GM19240 (cell line): Measurements from ENCODE around the gene N4BP2L2.
"Not testable (repeated sequence)": the region's sequence is repeated elsewhere in the genome, so short reads cannot be mapped to it uniquely, and the experiment has no call there.

Experiments used
- DNase-seq: peaks from one replicate; pipeline ENCODE4 v3.0.0; 2011; ENCODE audit warnings: low spot score; ENCODE audit not compliant: insufficient read length

Gene N4BP2L2

DNA sequence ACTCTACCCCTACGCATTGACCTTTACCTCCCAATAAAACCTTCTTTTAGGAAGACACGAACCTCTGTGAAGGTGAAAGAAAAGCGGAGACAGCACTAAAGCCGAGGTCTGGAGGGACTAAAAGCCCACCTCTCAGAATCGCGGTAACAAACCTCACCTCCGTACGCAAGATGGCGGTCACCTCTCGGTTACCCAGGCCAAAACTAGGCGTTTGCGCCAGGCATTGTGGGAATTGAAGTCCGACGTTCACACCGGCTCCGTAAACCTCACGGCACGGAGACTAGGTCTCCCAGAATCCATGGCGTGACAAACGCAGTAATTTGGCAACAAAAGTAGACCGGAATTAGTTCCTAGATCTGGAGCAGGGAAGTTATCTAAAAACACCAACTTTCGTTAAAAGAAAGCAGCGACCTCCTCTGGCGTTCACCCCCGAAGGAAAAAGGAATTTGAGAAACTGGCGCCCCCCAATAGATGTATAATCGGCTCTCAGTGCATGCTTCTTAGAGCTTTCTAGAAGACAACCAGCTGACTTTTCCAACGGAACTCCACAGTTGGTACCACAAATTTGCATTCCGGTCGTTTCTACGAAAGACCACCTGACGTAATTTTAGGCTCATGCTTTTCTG lies at the start of gene N4BP2L2:
N4BP2L2 (minus strand) TSS at position 175 of the 626 bp plus-strand sequence. CDS start 1,768 bp downstream, outside the sequence.
- peak; percentile 74 for DNase-seq

DNA sequence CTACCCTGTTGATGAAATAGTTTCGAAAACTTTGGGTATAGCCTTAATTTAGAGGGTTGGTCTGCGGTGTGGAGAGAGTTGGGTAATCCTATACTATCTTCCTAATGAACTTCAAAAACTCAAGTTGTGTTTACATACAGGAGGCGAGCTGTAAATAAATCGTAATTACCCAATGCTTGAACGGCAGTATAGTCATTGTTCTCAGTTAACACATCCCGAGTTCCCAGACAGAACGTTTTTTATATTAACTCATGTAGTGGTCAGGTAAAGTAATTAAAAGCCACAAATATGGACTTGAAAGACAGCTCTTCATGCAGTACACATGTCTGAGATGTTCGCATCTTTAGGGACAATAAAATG lies 49.2 kb upstream of the N4BP2L2 start:
- DNase-seq = no peak

DNA sequence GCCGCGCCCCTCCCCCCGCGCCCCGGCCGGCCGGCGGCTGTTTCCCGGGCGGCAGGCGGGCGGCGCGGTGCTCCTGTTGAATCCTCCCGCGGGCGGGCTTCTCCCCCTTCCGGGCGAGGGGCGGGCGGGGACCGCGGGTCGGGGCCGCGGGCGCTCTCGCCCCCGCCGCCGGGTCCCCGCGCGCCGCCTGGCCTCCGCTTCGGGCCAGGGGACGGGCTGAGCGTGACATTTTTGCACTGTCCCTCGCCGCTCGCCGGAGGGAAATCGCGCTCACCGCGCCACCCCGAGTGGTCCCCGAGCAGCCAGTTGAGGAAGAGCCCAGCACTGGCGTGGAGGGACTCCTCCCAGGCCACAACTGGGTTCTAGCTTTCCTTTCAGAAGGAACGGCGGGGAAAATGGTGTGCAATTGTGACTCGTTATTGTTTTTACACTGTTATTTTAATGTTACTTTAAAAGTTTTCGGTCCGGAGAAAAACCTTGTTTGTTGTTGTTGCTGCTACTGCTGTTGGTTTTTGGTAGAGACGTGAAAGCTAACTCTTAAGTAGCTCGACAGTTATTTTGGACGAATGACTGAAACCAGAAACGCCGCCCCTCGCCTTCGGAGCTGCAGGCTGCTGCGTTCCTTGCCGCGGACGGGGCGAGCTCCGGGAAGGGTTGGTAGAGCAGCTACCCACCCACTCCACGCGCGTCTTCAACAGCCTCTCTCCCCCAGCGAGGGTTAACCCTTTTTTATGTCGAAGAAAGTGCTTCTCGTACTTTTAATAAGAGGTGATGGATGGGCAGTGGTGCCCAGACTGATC lies 48.6 kb upstream of the N4BP2L2 start:
- no peak for DNase-seq

DNA sequence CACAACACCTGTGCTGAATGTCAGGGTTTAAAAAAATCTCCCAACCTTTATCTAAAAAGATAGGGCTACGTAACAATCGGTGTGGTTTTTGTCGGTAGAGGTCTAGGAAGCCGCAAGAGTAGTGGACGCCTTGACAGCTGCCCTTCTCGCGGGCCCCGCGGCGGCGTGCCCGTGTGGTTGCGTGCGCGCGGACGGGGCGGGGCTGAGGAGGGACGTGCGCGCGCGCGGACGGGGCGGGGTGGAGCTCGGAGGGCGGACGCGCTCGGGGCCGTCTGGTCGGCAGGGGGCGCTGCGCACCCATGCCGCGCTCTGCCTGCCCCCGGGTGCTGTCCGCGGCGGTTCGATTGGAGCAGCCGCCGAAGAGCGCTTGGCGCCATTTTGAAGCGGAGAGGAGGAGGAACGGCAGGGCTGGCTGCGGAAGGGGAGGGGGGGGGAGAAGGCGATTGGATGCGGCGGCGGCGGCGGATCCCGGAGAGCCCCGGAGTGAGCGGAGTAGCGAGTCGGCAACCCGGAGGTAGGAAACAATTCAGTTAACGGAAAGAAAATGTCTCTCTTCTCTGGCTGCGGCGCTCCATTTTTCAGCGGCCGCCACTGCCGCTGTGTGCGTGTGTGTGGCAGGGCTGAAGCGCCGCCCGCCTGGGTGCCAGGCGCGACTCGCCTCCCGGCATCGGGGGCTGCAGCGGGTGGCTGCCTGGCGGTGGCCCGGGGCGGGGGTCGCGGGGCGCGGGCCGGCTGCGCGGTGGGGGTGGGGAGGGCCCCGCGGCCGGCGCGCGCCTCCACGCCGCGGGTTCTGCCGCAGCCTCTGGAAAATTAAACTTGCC lies 47.7 kb upstream of the N4BP2L2 start, which contains the start of gene PDS5B:
PDS5B (plus strand) TSS at position 373 of the 821 bp plus-strand sequence. CDS start 62,321 bp downstream, outside the sequence.
- DNase-seq = peak; percentile 84

DNA sequence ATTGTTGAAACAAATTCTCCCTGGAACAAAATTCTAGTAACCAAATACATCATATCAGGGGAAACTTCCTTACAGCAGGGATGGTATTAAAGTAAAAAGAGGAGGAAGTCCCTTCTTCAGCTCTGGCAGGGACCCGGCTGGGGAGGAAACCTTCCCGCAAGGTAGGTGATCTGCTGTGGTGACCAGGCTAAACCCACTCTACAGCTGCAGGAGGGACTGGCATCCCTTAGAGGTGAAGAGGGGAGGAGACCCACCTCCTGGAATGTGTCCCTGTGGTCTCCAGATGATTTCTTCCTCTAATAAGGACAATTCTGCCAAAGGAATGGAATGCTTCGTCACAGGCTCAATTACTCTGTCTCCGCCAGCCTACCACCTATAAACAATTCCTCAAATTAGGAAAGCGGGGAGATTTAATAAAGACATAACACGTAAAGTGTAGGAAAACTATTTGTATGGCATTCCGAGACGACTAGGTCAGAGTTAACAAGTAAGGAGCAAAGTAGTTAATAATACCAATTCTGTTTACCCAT lies 47.0 kb upstream of the N4BP2L2 start:
- DNase-seq = no peak

DNA sequence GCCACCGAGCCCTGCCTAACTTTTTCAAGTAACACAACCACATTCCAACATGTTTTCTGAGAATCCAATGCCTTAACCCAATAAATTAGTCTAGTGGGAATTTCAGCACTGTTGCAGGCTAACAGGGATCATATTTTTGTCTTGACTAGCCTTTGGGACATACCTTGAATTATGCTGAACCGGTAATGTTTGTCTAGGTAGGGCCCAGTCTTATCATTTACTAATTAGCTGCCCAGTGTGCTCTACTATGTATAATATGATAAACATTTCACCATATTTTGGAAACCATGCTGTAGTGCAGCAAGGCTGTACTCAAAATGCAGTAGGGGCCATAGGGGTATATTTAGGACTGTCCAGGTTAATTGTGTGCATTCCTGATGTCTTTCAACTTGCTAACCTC lies 44.4 kb upstream of the N4BP2L2 start:
- DNase-seq = no peak

DNA sequence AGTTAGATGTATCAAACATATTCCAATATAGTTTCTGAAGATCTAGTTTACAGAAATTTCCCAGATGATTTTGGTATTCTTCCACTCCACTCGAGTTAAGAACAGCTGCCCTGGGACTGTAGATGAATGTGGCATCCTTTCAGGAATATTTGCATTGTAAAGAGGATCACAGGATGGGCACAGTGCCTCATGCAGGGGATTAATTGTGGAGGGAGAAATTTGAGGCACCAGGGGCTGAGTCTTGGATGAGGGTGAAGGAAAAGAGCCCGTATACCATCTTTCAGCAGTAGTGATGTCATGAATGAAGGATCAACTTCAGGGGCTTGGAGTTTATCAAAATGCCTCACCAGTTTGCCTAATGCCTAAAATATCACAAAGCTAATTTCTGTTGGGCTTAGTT lies 43.7 kb upstream of the N4BP2L2 start:
- DNase-seq = no peak

DNA sequence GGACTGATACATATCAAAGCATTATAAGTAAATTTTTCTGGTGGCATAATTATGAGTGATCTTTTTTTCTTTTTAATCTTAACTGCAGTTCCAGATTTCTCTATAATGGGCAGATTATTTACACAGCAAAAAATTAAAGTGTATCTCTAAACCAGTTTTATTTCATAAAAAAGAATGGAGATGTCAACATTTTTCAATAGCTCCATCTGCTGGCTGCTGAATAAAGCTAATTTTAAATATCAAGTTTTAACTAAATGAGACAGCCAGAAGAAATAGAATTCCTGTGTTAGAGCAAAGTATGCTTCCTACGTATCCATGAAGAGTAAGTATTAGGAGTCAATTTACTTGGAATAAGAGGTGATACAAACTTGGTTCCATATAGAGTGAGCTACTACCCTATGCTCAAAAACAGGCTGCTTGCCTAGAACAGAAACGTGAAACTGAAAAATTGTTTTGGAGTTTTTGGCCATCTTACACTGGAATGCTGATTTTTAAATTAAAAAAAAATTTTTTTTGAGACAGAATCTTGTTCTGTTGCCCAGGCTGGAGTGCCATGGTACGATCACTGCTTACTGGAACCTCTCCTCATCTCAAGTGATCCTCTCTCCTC lies 42.7 kb upstream of the N4BP2L2 start:
- DNase-seq = no peak

DNA sequence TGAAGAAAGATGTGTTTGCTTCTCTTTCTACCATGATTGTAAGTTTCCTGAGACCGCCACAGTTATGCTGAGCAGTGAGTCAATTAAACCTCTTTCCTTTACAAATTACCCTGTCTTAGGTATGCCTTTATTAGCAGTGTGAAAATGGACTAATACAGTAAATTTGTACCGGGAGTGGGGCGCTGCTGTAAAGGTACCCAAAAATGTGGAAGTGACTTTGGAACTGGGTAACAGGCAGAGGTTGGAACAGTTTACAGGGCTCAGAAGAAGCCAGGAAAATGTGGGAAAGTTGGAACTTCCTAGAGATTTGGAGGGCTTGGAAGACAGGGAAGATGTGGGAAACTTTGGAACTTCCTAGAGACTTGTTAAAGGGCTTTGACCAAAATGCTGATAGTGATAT lies 38.4 kb upstream of the N4BP2L2 start:
- DNase-seq = no peak

DNA sequence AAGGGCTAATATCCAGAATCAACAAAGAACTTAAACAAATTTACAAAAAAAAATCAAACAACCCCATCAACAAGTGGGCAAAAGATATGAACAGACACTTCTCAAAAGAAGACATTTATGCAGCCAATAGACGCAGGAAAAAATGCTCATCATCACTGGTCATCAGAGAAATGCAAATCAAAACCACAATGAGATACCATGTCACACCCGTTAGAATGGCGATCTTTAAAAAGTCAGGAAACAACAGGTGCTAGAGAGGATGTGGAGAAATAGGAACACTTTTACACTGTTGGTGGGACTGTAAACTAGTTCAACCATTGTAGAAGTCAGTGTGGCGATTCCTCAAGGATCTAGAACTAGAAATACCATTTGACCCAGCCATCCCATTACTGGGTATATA lies 37.1 kb upstream of the N4BP2L2 start:
- not testable (repeated sequence) for DNase-seq

DNA sequence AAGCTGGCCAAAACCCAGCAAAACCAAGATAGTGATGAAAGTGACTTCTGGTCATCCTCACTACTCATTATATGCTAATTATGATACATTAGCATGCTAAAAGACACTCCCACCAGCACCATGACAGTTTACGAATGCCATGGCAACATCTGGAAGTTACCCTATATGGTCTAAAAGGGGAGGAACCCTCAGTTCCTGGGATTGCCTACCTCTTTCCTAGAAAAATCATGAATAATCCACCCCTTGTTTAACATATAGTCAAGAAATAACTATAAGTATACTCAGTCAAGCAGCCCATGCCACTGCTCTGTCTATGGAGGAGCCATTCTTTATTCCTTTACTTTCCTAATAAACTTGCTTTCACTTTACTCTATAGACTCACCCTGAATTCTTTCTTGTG lies 22.2 kb upstream of the N4BP2L2 start:
- DNase-seq = not testable (repeated sequence)

DNA sequence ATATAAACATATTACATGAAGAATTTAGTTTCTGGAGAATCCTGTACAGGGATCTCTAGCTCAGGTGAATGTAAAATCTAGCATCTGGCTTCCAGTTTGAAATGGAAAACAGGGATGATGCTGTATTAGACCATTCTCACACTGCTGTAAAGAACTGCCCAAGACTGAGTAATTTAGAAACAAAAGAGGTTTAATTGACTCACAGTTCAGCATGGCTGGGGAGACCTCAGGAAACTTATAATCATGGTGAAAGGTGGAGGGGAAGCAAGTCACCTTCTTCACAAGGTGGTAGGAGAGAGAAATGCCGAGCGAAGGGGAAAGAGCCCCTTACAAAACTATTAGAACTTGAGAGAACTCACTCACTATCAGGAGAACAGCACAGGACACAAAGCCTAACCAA lies 17.0 kb upstream of the N4BP2L2 start:
- no peak for DNase-seq

DNA sequence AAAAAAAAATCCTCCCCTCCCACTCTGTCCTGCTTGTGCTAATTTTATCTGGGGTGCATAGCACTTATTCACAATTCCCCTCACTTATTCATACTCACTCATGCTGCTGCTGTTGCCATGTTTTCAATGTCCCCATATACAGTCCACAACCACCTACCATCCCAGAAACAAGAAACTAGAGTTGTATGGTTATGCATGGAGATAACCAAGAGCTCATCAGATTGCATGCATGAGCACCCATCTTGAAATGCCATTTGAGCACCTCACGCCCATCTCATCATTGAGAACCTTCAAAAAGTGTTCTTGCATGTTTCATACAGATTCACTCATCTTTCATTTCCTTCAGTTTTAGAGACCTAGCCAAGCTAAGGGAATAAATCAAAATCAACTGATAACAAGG lies 15.1 kb upstream of the N4BP2L2 start:
- no peak for DNase-seq

DNA sequence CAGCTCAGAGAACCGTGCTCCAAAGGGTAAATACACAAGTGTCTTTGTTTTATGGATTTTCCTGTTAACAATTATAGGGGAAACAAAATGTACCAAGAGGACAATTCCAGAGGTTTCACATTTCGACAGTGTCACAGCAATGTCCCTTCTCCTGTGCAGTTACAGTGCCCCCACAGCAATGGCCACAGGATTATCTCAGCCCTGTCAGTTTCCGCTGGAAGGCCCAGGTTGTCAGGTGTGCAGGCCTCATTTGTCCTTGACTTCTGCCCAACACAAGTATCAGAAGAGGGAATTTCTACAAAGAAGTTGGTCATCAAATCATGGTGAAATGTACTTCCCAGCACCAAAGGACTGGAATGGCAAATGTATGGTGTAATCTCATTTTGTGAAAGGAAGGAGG lies 11.2 kb upstream of the N4BP2L2 start:
- no peak for DNase-seq

DNA sequence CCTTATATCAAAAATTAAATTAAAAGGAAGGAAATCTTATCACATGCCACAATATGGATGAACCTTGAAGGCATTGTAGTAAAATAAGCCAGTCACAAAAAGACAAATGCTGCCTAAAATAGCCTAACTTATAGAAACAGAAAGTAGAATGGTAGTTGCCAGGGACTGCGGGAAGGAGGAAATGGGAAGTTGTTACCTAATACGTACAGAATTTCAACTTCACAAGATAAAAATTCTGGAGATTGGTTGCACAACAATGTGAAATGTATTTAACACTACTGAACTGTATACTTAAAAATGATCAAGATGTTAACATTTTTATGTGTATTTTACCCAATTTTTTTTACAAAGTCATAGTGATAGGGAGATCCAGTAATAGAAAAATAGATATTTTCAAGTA lies 10.2 kb upstream of the N4BP2L2 start:
- no peak for DNase-seq

DNA sequence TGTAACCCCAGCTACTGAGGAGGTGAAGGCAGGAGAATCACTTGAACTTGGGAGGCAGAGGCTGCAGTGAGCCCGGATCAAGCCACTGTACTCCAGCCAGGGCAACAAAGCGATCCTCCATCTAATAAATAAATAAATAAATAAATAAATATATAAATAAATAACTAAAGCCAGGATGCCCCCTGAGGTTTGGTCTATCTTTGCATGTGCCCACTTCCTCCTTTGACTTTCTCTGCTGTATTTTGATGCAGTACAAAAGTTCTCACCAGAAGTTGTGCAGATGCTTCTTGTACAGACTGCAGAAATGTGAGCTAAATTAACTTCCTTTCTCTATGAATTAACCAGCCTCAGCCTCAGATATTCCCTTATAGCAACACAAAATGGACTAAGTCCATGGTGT lies 6.5 kb upstream of the N4BP2L2 start:
- no peak for DNase-seq

DNA sequence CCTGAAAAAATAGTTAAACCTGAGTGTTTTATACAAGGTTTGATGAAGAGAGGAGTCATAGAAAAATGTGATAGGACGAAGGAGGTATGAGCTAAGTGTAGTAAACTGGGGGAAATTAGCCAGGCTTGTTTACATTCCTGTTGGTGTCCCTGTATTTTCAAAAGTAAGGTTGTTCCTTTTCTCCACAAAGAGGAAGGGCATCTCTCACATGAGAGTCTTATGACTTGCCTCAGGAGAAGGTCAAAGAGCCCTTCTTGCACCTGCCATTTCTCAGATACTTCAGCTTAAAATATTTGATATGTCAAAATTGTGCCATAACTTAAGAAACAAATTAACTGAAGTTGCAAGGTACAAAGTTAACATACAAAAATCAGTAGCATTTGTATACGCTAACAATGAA lies 3.6 kb upstream of the N4BP2L2 start:
- no peak for DNase-seq

DNA sequence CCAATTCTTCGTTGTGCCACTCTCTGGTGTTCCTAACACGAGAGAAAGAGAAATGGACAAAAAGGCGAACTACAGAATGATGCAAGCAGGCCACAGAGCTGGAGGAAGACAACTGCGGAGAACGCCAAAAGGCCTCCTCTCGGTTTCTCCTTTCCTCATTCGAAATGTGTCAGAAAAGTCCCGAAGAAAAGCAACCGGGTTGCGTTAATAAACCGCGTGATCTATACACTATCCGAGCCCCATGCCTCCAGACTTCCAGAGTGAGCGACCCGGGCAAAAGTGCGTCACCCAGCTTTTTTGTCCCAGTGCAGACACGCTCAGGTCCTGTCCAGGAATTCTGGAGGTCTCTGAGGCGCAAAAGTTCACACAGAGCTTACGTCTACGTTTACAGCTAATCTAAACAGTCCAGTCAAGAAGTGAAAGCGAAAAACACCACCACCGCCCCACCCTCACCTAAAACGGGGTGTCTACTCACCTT lies 413 bp downstream of the N4BP2L2 start:
- peak; percentile 15 for DNase-seq

DNA sequence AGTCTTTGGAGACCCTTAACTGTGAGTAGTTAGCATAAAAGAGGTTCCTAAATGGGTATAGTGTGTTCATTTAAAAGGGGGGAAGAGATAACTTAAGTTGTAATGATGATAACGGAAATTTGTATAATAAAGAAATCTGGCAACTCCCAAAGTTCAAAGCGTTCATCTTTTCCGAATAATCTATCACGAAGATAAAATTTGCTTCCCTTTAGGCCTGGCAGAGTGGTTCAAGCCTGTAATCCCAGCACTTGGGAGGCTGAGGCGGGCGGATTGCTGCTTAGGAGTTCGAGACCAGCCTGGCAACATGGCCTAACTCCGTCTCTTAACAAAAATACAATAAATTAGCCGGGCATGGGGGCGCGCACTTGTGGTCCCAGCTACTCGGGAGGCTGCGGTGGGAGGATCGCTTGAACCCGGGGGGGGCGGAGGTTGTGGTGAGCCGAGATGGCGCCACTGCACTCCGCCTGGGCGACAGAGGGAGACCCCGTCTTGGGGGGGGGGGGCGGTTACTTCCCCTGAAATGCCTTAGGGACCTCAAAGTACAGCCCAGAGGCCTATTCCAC lies 934 bp downstream of the N4BP2L2 start:
- DNase-seq = no peak

DNA sequence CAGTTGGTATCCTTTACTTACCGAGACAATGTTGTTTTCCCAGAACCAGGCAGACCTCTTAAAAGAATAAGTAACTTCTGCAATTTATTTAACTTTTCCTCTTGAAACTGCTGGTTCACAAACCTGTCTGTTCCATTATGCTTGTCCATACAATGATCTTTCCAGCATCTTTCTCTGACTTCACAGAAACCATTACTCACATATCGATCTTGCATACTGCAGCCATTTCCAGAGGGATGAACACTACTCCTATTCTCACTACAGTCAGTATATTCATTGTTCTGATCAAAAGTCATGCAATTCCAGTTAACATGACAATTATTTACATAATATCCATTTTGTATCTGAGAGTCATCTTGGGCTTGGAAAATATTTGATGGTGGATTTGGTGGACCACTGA lies 2.8 kb downstream of the N4BP2L2 start:
- no peak for DNase-seq

DNA sequence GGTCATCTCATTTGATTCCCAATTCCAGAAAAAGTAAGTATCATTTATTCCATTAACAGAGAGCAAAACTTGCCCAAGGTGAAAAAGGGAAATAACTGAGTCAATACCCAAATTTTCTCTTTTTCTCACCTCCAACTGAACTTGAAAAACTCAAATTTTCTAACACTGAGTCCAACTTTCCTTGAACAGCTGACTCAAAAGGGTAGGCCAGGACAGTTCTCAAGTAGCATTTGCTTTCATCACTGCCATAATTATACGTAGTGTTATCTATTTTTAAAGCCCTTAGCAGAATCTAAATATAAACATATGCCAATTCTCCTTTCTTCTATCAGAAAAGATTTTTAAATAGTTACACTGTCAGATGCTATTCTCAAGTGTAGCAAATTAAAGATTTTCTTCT lies 3.5 kb downstream of the N4BP2L2 start:
- DNase-seq = no peak
